SKM-1 (cell line): ENCODE data around the gene BBOX1.
"Not testable (repeated sequence)": the region's sequence is repeated elsewhere in the genome, so short reads cannot be mapped to it uniquely, and the experiment has no call there.

Experiments
- DNase-seq: peaks from one replicate; lab custom pipeline; 2025; ENCODE audit not compliant: unreplicated experiment; lab: John Stamatoyannopoulos, UW

Gene BBOX1

DNA sequence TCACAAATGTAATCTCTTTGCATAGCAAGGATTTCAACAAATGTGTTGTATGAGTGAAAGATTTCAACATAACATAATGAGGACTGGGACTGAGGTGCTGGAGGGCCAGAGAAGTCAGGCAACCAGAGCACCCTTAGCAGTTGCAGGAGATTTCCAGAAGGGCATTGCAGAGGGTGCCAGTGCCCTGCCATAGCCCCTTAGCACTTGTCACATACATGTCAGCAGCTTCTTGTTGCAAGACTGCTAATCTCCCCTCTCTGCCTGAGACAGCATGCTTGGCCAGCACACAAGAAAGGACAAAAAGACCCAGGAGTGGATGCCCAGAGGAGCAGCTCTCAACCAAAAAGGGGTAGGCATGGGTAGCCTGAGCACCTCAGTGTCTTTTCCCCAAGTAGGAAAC is 43.2 kb downstream of the BBOX1 start:
- no peak for DNase-seq

DNA sequence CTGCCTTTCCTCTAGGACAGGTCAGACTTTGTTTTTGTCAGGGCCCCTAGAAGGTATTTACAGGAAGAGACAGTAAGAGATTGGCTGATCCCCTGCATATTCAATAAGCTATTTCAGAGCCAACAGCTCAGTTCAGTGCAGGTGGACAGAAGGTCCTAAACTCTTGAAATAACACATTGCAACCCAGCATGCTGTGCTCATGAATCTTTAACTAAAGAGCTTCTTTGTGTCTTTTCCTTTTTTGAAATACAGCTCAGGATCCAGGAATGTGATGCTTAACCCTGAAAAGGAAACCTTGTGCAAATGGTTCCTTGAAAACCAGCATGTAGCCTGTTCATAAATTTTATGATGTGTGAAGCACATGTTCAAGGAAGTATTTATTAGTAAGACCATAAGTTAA is 43.9 kb downstream of the BBOX1 start:
- no peak for DNase-seq

DNA sequence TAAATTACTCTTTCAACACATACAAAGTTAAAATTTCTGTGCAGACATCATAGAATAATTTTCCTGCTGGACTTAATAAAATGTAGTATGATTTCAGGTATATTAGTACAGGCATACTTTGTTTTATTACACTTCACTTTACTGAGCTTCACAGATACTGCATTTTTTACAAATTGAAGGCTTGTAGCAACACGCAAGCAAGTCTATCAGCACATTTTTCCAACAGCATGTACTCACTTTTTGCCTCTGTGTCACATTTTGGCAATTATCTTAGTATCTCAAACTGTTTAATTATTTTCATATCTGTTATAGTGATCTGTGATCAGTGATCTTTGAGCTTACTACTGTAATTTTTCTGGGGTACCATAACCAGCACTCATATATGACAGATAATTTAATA is 44.5 kb downstream of the BBOX1 start:
- DNase-seq = no peak

DNA sequence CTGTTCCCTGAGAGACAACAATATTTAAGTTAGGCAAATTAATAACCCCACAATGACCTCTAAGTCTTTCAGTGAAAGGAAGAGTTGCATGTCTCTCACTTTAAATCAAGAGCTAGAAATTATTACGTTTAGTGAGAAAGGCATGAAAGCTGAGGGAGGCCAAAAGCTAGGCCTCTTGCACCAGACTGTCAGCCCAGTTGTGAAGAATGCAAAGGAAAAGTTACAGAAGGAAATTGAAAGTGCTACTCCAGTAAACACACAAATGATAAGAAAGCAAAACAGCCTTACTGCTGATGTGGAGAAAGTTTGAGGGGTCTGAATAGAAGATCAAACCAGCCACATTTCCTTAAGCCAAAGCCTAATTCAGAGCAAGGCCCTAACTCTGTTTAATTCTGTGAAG is 45.0 kb downstream of the BBOX1 start:
- DNase-seq = no peak

DNA sequence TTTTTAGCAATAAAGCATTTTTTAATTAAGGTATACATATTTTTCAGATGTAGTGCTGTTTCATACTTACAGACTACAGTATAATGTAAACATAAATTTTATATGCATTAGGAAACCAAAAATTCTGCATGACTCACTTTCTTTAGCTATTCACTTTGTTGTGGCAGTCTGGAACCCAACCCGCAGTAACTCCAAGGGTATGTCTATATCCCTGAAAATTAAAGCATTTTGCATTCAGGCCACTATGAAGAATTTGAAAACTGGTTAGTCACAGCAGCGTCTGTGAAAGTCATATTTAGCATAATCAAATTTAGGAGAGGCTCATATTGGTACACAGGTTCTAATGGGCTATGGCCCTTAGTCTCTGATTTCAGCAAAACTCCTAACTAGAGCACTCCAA is 46.8 kb downstream of the BBOX1 start:
- DNase-seq = no peak

DNA sequence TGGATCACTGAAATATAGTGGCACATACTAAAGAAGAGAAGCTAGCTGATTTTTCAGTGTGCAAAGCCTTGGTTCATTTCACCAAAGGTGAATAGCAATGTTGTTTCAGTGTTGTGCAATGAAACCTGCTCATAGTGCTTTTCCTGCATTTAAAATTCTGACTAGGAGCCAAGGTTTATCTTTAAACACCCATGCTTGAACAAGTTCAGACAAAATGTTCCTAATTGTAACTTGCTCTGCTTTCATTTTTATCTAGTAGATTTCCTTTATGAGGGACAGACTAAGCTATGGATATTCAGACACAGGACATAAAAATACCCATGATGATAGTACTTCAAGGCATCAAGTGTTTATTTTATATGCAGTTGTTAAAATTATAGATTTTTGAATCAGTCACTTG is 47.7 kb downstream of the BBOX1 start:
- no peak for DNase-seq

DNA sequence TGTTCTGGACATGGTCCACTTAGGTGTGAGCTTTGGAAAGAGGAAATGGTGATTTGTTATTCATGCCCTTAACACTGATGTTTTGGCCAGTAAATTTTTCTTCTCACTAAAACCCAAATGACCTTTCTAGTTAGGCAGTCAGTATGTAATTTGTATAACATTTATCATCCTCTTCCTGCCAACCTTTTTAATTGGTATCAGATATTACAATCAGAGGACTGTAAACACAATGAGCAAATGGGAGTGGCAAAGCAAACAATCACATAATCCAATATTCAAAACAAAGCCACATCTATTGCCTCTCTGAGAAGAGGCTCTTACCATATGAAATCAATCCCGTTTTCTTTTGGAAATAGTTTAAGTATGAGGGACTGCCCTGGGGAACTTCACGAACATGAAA is 49.1 kb downstream of the BBOX1 start:
- no peak for DNase-seq

DNA sequence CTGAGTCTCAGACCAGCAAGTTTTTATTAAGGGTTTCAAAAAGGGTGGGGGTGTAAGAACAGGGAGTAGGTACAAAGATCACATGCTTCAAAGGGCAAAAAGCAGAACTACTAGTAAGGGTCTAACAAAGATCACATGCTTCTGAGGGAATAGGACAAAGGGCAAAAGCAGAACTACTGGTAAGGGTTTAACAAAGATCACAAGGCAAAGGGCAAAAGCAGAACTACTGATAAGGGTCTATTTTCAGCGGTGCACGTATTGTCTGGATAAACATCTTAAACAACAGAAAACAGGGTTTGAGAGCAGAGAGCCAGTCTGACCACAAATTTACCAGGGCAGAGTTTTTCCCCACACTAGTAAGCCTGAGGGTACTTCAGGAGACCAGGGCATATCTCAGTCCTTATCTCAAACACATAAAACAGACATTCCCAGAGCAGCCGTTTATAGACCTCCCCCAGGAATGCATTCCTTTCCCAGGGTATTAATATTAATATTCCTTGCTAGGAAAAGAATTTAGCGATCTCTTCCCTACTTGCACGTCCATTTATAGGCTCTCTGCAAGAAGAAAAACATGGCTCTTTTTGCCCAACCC is 49.8 kb downstream of the BBOX1 start:
- DNase-seq = not testable (repeated sequence)

DNA sequence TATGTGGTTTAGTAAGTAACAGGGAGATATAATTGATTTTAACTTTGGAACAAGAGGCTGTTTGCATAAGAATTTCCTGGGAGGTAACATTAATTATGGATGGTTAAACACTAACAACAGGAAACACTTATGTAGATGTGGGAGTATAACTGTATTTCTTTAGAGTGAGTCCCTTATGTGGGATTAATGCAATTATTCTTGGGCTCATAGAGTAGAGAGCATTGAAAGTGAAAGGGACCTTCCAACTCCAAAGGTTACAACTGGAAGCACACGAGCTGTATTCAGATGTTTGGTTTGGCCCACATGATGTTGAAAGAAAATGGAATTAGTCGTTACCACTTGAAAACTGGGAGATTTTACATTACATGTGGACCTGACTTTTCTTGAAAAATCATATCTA is 53.5 kb downstream of the BBOX1 start:
- DNase-seq = no peak

DNA sequence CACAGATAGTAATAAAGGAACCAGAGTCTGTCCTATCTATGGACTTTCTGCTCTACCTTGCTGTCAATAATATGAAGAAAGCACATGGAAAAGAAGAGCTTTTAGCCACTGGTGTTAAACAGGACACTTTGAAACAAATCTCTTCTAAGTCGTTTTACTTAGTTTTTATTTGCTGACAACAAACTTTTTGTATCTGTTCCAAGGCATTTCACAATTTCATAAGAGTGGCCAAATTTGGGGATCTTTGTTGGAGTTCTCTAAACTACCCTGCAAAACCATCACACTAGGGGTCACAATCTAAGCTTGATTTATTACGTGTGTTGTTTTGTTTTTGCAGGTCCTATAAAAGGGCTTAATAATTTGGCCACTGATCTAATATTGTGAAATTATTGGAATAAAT is 54.4 kb downstream of the BBOX1 start:
- DNase-seq = no peak

DNA sequence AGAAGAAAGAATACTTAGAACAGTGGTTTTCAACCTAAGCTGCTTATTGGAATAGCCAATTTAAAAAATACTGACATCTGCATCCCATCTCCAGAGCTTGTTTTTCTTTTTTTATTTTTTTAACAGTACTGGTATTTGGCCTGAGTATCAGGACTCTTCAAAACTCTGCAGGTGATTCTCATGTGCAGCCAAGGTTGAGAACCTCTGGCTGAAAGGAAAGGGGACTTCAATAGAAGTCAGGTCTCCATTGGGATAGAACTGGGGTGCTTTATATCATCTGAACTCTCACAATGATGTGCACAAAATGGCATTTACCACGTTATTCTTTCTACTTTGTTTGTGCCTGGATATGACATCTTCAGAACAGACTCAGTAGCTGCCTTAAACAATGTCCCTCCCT is 55.3 kb downstream of the BBOX1 start:
- no peak for DNase-seq

DNA sequence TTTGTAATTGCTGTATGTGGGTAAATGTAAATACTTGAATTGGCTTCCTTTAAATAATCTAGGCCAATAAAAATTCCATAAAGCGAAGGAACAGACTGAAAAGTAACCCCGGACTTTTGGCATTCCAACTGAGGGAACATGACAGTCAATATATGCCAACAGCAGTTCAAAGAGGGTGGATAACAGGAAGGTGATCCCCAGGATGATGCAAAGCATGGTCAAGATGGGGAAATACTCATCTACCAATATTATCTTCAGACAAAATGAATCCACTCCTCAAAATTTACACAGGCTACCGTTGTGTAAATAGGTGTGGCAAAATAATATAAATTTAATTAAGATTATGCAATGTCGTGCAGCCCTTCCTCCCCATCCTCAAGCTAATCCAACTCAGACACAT is 56.9 kb downstream of the BBOX1 start:
- no peak for DNase-seq

DNA sequence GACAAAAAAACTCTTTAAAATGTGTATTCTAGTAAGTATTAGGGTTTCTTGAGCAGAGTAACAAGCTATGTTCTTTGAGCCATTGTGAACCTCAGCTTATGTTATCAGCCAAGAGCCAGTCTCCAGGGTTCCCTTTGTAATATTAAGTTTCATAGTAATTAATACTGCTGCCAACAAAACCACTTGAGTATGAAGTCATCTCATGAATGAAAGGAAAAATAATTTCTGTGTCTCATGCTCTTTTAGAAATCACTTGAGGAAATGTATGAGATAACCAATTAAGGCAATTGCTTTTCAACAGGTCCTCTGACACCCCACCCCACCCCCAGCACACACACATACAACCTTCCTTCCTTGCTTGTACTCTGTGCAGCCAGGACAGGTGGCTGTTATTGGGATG is 59.9 kb downstream of the BBOX1 start:
- DNase-seq = no peak

DNA sequence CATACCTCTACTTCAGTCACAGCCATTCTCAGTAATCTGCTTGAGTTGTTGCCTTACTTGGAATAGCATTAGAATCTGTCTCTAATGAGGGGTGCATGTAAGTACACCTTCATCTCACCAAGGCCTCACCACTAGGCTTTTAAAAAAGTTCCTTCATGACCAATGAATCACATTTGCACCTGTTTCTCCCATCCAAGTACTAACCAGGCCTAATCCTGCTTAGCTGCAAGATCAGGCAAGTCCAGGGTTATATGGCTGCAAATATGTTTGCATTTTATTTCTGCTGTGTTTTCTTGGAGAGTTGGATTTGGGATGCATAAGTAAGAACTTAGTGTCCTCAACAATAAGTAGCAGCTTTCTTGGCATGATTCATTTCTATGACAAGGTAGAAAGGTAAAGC is 66.9 kb downstream of the BBOX1 start:
- DNase-seq = no peak

DNA sequence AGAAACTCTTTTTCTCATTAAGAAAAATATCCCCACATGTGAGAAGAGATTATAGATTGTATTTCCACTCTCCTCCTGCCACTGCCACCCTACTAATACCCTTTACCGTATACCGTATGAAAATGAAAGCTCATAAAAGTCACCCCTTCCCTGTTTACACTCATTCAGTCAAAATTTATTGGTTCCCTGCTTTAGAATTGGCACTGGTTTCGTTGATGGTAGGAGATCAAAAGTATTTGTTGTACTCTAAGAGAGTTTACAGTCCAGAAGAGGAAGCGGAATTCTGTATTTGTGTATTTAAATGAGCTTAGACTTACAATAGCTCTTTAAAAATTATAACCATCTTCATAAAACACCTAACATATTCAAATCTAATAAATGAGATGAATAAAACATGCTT is 68.2 kb downstream of the BBOX1 start:
- DNase-seq = no peak

DNA sequence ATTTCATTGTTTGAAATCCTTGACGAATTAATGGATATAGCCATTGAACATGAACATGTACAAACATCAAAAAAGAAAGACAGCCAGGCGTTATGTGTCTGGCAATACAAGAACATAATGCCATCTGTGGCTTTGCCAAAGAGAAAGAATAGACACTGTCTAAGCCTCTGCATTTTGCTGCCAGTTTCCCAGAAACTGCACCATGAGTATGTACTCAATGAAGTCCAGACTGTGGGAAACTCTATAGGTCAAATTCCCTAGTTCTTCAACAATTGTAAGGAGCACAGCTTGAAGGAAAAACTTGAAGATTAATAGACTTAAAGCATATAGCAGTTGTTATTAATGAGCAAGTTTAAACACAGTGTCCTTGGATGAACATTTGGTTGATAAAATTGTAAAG is 71.3 kb downstream of the BBOX1 start:
- no peak for DNase-seq

DNA sequence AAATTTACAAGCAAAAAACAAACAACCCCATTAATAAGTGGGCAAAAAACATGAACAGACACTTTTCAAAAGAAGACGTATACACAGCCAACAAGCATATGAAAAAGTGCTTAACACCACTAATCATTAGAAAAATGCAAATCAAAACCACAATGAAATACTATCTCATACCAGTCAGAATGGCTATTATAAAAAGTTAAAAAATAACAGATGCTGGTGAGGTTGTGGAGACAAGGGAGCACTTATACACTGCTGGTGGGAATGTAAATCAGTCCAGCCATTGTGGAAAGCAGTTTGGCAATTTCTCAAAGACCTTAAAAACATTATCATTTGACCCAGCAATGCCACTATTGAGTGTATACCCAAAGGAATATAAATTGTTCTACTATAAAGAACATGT is 72.3 kb downstream of the BBOX1 start:
- DNase-seq = no peak

DNA sequence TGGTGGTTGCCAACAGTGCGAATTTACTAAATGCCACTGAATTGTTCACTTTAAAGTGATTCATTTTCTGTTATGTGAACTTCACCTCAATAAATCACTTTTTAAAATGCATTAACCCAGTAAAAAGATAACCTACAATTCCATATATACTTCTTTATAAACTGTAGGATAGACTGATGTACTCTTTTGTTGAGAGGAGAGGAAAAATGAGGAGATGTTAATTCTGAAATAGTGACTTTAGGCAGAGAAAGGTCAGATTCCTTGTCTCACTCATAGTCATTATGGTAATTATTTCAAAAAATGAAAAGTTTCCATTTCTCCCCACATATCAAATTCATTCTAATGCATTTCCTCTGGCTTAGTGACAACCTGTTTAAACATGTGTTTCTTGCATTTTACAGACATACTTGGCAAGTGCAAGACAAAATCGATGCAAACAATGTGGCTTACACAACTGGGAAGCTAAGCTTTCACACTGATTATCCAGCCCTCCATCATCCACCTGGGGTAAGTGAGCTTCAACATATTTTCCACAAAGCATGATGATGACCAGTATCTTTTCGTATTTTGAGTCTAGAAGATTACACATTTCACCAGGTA is 74.5 kb downstream of the BBOX1 start:
- DNase-seq = no peak

DNA sequence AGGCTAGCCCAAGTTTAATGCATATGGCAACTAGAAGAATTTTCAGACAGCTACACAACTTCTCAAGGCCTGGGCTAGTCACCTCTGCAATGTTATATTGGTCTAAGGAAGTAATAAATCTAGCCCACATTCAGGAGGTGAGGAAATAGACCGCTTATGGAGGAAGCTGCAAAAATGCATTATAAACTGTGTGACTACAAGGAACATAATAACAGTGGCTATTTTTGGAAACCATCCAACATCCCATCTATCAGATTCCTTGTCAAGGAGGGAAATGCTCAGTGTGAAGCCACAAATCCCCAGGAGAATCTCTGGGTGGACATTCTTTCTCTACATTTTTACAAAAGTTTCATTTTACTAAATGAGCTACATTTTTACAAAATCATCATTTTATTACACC is 76.1 kb downstream of the BBOX1 start:
- DNase-seq = no peak

DNA sequence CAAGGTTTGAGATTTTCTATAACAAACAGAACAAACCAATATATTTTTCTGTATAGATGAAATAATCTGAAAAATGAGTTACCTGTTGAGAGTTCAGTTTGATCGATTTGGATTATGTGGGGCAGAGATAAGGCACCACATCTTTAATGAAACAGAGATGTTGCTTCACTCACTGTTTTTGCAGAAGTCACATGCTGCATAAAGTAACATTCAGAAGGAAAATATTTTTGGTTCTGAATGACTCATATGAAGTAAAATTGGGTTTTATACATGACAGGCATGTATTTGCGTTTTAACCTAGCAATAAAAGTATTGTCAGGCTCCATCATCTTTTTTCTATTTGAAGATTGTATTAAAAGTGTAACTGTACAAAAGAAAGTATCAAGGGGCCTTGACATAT is 77.8 kb downstream of the BBOX1 start:
- DNase-seq = no peak

DNA sequence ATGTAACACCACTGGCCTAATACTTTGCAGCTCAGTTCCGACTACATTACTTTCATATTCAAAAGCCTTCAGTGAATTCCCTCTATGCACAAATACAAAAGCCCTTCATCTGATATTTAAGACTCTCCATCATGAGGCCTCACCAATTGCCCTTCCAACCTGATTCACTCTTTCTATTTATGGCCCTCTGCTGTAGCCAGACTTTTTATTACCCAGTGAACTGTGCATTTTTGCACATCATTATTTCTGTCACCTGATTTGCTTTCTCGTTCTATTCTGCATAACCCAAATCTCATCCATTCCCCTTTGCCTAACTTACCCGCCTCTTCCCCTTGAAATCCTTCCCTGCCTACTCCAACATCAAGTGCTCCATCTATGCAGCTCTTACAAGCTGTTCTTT is 78.3 kb downstream of the BBOX1 start:
- no peak for DNase-seq

DNA sequence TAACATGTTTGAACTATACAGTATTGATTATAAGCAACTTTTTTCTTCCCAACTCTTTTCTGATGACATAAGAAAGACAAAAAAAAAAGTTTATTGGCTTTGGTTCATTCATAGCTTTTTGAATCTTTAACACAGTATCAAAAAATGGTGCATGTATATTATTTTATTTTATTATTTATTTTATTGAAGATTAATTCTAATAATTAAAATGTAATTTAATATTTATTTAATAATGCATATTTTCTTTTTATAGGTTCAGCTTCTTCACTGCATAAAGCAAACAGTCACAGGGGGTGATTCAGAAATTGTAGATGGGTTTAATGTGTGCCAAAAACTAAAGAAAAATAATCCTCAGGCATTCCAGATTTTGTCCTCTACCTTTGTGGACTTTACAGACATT is 78.8 kb downstream of the BBOX1 start:
- no peak for DNase-seq

DNA sequence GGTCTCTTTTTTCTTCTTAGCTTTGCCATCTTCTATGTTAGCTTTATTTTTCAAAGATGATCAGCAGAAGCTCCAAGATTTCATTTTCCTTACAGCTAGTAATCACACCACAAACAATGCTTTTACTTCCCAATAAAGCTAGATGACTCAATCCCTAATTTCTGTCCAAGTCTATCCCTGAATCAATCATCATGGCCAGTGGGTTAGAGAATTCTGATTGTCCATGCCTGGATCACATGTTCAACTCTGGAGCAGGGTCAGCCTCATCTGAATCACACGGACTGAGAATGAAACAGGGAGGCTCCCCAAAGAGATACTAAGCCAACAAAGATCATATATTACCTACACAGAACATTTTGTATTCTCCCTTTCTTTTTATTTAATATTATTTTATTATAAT is 79.6 kb downstream of the BBOX1 start:
- DNase-seq = no peak

DNA sequence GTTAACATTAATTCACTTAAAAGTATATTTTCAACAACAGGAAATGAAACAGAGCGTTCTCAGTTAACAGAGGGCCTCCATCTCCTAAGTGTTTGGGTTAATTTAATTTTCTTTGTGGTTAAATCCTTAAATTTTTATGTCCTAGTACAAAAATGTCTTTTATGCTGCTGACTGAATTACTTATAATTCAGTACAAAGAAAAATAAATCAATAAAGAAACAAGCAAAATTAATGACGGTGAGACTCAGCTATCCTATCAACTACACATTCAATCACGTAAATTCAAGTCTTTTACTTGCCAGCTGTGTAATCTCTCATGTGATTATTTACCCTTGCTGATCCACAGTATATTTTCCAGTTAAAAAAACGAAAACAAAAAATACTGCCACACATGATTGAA is 81.4 kb downstream of the BBOX1 start:
- no peak for DNase-seq
